Fibroblast of mammary gland (primary cell): Measurements from ENCODE around the gene PDXP.

Experiments
- DNase-seq: peaks from one replicate; pipeline ENCODE4 v3.0.0-alpha.2; 2010; ENCODE audit warnings: low read depth
- H3K4me3 ChIP-seq: 2 replicates; pipeline ENCODE4 v1.5.1; 2011; ENCODE audit warnings: low read depth, mild to moderate bottlenecking, low read length, moderate library complexity; ENCODE audit not compliant: control insufficient read depth
- CTCF ChIP-seq: conservative IDR thresholded peaks from 2 replicates; pipeline ENCODE4 v1.5.1; 2011; ENCODE audit warnings: low read depth, low read length, inconsistent platforms; ENCODE audit not compliant: control insufficient read depth, insufficient read depth

PDXP gene

GRCh38 chr22:37639070-37639760 is 19.3 kb upstream of the PDXP start, which contains the start of gene SH3BP1:
SH3BP1 (plus strand) TSS chr22:37639669; CDS start chr22:37639788, 119 bp downstream.
- H3K4me3 ChIP-seq, result peak within 1 kb of the TSS; percentile 58
- TF ChIP-seq CTCF, result no peak
- no peak for DNase-seq

- H3K4me3 ChIP-seq, result peak overlapping the region; percentile 58
- TF ChIP-seq CTCF, result no peak
- DNase-seq, result no peak
These were observed 18.5 kb upstream of the PDXP start for GRCh38 chr22:37639771-37640590.

- no peak for TF ChIP-seq CTCF
- peak overlapping the region; percentile 9 for H3K4me3 ChIP-seq
- DNase-seq, result no peak
These were observed 17.6 kb upstream of the PDXP start for GRCh38 chr22:37640591-37641560.

GRCh38 chr22:37641561-37641949 is 17.0 kb upstream of the PDXP start:
- no peak for TF ChIP-seq CTCF
- H3K4me3 ChIP-seq, result no peak overlapping the region
- no peak for DNase-seq

GRCh38 chr22:37643225-37643847 is 15.2 kb upstream of the PDXP start:
- peak; percentile 65 for DNase-seq
- no peak overlapping the region for H3K4me3 ChIP-seq
- peak; percentile 83 for TF ChIP-seq CTCF

GRCh38 chr22:37647317-37647716 is 11.2 kb upstream of the PDXP start:
- TF ChIP-seq CTCF, result no peak
- H3K4me3 ChIP-seq, result no peak overlapping the region
- no peak for DNase-seq
